Measurements from ENCODE around the gene HIGD2B.
"Not testable (repeated sequence)": the region's sequence is repeated elsewhere in the genome, so short reads cannot be mapped to it uniquely, and the experiment has no call there.

HIGD2B gene

GRCh38 chr15:72685925-72686794 is at the start of gene HIGD2B, which contains the start of gene BBS4:
Gene HIGD2B, minus strand, starts transcription at chr15:72686182. Its CDS starts 9,808 bp downstream, at chr15:72676374.
Gene BBS4, plus strand, starts transcription at chr15:72686207. Its CDS starts 21 bp downstream, at chr15:72686228.
- peak; percentile 68 for DNase-seq

- DNase-seq = no peak
Measured at GRCh38 chr15:72735111-72735510, 49.1 kb upstream of the HIGD2B start.

- DNase-seq = no peak
Measured at GRCh38 chr15:72733941-72734738, 48.2 kb upstream of the HIGD2B start.

- no peak for DNase-seq
Measured at GRCh38 chr15:72732516-72732915, 46.5 kb upstream of the HIGD2B start.

GRCh38 chr15:72732086-72732485 is 46.1 kb upstream of the HIGD2B start:
- DNase-seq = no peak

- no peak for DNase-seq
Measured at GRCh38 chr15:72728821-72729220, 42.8 kb upstream of the HIGD2B start.

- DNase-seq = not testable (repeated sequence)
Measured at GRCh38 chr15:72728249-72728648, 42.3 kb upstream of the HIGD2B start.

GRCh38 chr15:72727154-72727553 is 41.2 kb upstream of the HIGD2B start:
- DNase-seq = no peak

GRCh38 chr15:72725851-72726250 is 39.9 kb upstream of the HIGD2B start:
- DNase-seq = not testable (repeated sequence)

- no peak for DNase-seq
Measured at GRCh38 chr15:72725446-72725845, 39.5 kb upstream of the HIGD2B start.

- DNase-seq = no peak
Measured at GRCh38 chr15:72724028-72724427, 38.0 kb upstream of the HIGD2B start.

- peak; percentile 64 for DNase-seq
Measured at GRCh38 chr15:72722071-72722696, 36.2 kb upstream of the HIGD2B start.

GRCh38 chr15:72708551-72709303 is 22.7 kb upstream of the HIGD2B start:
- DNase-seq = not testable (repeated sequence)

- no peak for DNase-seq
Measured at GRCh38 chr15:72706266-72706665, 20.3 kb upstream of the HIGD2B start.

- no peak for DNase-seq
Measured at GRCh38 chr15:72700076-72700475, 14.1 kb upstream of the HIGD2B start.

GRCh38 chr15:72698938-72699337 is 13.0 kb upstream of the HIGD2B start:
- DNase-seq = no peak

- DNase-seq = no peak
Measured at GRCh38 chr15:72690938-72691337, 5.0 kb upstream of the HIGD2B start.

- no peak for DNase-seq
Measured at GRCh38 chr15:72688697-72689096, 2.7 kb upstream of the HIGD2B start.

- DNase-seq = peak; percentile 1
Measured at GRCh38 chr15:72685301-72685924, 569 bp downstream of the HIGD2B start.

GRCh38 chr15:72682772-72683171 is 3.2 kb downstream of the HIGD2B start:
- no peak for DNase-seq

GRCh38 chr15:72680931-72681330 is 5.1 kb downstream of the HIGD2B start:
- DNase-seq = no peak

GRCh38 chr15:72676838-72677237 is 9.1 kb downstream of the HIGD2B start:
- DNase-seq = no peak
